NCI-H1105 treated with DMSO at 0.1 percent for 48 hours (cell line): Measurements from ENCODE around the gene HOXB5.

ENCODE experiments used
- DNase-seq: peaks from one replicate; lab custom pipeline; 2025; lab: John Stamatoyannopoulos, UW

HOXB5 gene

DNA sequence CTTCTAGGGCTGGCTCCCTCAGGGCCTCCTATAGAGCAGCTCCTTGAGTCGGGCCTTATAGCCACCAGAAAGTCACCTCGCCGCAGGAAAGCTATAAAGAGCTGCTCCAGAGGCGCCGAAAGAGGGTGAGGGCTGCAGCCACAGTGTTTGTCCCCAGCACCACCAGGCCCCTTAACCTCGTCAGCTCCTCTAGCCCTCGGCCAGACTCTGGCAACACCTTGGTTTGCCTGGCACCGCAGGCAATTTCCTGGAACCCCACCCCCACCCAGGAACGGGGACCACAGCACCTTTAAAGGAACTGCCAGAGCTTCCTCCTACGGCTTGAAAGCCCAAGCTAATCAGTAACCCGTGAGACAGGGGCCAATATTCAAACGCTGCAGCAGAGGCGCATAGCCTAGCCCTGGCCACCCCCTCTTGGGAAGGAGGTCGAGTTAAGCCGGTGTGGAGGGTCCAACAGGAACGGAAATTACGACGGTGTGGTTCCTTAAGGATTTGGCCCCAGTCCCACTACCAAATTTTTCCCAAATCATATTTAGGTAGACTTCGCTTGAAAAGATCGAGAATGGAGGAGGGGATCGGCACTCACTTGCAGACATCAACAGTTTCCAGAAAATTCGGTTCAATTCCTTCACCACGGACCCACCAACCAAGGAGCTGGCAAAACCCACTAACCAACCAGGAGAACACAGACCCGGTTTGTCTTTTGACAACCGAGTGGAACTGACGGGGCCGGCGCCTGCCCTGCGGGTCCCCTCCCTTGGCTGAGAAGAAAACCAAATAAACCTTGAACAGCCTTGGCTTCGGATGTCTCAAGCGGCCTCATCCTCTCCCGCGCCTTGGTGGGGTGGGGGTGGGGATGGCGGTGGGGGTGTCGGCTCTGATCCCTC lies 8.2 kb upstream of the HOXB5 start:
- DNase-seq: no peak

DNA sequence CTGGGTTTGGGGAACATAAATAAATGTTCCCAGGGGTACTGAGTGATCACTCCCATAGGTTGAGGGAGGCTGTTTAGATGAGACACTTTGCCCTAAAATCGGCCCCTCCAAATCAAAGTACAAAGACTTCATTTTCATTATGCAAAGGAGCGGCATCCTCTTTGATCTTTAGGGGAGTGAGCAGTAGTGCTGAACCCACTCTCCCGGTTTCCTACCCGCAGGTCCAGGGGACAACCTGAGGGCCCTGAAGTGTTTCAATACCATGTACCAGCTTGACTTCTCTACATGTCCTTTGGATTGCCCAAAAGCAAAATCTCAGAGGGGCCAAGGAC lies 7.6 kb upstream of the HOXB5 start:
- DNase-seq: no peak

DNA sequence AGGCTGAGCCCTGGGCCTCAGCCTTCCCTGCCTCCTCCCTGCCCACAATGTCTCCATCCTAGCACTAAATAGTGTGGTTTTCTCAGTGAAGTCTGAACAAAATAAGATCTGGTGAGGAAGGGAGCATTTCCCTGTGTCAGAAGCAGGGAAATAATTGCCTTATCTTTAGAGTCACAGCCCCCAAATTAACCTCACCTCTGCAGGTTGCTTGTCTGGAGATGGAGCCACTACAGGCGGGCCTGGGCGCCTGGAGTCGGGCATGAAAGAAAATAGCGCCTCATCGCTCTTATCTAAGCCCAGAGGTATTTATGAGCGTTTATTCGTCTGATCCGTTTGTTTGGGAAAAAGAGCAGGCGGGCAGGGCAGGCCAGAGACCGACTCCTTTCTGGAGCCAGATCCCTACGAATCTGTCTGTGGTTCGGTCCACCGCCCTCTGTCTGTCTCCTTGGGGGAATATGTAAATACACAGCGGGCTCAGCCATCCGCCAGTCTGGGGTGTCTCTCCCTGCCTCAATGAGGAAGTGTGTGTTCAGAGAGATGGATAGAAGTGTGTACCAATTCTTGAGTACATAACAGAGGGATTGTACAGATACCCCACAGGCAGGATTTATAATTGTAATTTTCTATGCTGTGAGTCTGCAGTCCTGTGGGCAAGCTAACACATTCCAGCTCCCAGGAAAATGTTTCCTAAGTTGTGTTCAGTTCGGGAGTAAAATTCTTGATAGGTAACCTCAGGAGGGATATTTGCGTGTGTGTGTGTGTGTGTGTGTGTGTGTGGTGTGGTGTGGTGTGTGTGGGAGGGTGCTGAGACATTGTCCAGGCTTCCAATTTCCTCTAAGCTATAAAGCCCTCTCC lies 6.9 kb upstream of the HOXB5 start:
- DNase-seq: no peak

DNA sequence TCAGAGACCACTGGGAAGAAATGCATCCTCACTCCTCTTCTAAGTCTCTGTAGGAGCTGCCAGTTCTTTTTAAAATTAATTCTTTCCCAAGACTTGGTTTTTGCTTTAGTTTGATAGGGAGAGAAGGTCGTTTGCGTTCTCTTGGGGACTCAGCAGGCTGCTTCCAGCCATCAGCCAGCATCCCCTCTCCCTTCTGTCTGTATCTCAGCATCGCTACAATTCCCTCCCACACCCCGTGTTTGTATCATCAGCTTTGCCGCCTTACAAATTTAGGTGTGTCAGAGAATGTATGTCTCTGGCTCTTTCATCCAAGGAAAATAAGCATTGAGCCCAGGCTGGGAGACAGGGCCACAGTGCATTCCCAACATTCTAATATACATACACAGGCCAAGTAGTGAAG lies 5.8 kb upstream of the HOXB5 start:
- no peak for DNase-seq

DNA sequence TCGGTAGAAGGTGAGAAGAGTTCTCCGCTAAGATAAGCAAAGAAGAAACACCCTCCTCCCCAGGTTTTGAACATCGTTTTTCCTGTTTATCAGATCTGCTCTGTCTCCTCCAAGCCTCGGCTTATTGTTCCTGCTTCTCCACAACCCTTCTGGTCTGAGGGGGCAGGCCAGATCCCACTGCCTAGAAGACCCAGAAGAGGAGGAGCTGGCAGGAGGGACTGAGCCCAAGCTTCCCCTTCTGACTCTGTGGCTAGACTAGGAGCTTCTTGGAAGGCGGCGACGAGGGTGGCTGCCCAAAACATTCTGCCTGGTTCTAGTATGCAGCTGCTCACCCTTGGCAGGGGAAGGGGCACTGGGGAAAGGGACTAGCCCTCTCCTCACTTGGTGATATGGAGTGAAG lies 5.2 kb upstream of the HOXB5 start:
- DNase-seq: no peak

DNA sequence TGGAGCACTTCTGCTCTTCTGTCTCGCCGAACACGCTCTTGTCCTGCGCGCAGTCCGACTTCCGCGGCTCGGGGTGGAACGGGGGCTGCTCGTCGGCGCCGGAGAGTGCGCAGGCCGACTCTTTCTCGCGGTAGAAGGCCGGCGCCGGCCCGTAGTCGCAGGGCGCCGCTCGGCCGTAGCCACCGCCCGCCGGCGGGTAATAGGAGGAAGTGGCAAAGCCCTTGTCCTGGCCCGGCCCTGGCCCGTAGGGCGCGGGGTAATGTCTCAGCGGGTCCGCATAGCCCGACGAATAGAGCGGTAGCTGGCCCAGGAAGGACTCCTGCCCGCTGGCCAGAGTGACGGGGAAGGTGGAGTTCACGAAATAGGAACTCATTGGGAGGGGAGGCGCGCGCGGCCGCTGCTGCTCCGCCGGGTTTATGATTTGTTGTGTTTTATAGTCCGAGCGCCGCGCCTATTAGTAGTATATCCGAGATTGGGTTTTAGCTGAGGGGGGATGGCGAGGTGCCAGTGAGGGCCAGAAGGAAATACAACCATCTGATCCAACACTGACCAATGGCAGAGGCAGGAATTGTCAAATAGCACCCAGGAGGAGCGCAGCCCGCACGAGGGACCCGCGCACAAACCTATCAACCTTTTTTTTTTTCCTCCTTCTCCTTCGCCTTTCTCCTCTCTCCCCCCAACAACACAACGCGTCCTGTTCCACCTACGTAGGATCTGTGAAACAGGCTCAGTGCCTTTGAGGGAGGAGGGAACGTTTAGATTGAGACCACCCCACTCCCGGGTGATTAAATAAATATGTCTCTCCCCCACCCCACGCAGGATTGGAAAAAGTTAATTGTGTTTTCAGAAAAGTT lies 4.4 kb upstream of the HOXB5 start:
- DNase-seq: no peak

DNA sequence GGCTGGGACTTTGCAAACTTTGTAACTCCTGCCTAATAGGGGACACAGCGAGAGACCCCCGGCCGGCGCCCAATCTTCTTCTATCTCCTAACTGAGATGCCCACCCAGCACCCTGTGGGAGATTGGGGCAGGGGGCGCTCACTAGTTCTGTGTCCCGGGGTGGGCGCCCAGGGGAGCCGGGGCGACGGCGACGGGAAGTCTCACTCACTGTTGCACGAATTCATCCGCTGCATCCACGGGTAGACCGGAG lies 3.9 kb upstream of the HOXB5 start:
- DNase-seq: no peak

DNA sequence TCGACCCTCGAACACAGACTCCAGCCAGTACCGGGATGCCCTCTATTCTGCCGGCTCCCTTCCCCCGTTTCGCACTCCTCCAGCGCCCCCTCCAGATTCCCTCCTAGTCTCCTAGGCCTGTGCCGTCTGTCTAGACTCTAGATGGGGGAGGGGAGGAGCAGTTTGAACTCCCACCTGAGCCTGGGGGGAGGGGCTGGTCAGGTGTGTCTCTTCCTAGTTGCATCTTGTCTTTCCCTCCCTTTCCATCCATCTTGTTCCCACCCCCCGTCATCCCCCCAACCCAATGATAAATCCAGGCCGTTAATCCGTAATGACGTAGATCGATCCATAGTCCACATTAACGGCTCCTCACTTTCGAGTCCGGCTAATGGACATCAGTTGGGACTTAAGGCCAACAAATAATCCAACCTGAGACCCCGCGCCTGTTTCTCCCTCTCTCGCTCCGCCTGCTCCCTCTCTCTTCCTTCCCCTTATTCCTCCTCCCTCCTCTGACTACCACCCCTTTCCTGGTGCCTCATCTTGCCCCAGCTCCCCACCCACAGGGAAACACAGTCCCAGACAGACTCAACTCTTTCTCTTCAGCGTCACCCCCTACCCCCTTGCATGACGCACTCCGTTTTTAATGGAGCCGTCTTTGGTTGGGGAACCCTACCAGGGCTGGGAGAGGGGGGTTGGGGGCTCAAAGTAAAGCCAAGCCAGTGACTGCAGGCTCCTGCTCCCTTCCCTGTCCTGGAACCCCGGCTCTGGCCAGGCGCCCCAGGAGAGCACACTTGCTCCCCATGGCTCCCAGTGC lies 3.4 kb upstream of the HOXB5 start:
- DNase-seq: no peak

DNA sequence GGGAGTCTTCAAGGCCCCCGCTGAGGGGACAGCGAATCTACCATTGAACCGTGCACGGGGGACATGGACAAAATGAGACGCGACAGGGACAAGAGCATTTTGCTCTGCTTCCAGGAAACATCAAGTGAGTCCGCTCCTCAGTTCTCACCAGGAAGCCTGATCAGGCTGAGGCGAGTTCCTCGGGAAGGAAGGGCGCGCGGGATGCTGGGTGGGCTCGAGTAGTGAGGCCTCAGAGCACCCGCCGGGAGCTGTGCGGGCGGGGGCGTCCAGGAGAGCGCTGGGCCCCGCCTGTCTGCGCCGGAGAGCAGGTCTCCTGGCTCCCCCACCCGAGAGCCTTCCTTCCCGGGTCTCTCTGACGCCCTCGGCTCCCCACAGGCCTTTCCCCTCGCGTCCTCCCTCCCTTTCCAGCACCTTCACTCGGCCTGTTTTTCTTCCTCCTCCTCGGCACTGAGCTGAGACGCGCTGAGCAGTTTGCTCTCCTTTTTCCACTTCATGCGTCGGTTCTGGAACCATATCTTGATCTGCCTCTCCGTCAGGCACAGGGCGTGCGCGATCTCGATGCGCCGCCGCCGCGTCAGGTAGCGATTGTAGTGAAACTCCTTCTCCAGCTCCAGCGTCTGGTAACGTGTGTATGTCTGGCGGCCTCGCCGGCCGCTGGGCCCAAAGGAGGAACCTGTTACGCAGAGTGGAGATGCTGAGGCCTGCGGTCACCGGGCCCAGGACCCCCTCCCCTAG lies 2.6 kb upstream of the HOXB5 start:
- no peak for DNase-seq

DNA sequence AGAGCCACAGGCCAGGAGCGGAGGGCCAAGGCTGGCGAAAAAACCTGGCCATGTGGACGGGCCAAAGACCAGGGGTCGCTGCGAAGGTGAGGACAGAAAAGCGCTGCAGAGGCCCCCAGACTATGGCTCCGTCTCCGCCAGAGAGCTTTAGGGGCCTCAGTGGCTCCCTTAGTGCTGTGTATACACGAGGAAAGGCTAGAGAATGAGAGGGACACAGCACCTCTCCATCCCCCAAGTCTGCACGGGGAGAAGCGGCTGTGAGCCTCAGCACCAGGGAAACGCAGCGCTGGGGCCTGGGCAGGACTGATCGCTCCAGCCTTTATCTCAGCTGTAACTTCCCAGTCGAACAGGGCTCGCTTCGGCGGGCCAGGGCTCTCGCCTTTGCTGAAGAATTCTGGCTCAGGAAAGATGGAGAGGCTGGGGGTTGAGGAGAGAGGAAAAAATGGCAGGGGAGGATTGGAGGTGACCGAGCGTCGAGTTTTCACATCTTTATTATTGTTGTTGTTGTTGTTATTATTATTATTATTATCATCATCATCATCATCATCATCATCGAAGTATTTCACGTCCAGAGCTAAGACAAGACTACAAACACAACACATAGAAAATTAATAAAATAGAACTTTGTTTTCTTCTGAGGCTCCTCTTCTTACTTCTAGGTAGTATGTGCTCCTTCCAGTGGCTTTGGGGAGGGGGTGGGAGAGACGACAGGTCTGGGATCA lies 1.9 kb upstream of the HOXB5 start:
- DNase-seq: no peak

DNA sequence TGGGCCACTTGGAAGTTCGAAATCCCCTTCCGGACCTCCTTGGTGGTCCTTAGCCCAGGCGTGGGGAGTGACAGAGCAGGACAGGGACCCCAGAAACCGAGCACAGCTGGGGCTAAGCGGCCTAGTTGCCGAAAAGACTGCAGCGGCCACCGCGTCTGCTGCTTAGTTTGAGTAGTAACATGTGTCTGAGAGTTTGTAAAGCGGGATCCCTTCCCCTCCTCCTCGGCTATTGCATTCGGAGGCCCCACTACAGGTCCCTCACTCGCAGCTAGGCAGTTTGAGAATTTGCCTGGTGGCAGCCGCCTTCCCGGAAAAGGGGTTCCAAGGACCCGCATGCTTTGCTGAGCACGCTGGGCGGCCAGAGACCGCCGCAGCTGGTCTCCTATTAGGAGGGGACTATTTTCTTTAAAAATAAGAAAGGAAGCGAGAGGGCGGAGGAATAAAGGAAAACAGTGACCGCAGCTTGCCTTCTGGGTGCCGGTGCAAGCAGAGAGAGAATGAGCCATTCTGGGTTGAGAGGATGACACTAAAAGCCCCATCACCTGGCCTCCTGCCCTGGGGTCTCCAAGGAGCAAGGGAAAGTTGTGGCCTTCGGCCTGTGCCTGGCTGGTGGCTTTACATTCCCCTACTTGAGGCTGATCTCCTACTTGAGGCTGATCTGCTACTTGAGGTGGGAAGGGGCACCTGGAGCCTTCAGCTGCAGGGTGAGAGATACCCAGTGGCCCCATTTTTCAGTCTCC lies 1.1 kb upstream of the HOXB5 start:
- no peak for DNase-seq

DNA sequence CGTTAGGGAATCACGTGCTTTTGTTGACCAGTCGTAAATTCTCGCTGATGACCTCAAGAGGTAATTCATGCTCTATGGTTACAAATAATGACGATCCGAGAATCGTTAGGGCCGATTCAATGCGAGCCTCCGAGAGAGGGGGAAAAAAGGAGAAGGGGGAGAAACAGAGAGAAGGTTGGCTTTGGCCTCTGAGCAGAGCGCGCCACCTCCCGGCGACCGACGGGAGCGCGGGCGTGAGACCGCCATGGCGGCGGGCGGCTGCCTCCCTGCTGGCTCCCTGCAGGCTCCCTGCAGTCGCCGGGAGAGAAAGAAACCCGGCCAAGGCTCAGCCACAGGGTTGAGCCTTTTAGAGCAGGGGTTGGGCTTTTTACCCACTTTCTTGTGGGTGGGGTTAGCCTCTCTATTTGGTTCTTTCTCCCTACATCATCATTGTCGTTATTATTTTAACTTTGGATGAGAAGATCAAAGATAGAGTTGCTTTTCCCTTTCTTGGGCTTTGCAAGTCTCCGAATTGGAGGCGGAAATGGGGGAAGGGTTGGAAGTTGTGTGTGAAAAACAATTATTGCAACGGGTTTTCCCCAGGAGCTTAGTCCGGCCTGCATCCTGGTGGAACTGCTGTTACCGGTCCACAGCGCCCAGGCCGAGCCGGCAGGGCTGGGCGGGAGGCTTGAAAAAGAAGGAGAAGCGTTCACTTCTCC lies 410 bp upstream of the HOXB5 start:
- DNase-seq: peak; percentile 77

DNA sequence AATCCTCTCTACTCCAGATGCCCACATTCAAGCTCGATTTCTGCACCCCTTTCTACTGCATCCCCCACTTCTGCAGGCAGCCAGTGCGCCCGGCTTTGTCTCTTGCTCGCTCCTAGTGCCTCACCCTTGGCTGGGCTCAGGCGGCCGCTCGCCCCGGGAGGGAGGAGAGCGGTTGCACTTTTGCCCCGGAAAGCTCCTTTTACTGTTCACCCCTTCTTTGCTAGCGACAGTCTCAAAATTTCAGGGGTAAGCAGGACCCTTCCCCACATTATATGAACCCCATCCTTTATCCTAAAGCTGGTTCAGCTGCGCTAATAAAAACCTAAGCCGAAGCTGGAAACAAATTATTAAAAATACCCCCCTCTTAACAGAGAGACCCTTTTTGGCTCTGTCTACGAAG lies 1.0 kb downstream of the HOXB5 start:
- no peak for DNase-seq

DNA sequence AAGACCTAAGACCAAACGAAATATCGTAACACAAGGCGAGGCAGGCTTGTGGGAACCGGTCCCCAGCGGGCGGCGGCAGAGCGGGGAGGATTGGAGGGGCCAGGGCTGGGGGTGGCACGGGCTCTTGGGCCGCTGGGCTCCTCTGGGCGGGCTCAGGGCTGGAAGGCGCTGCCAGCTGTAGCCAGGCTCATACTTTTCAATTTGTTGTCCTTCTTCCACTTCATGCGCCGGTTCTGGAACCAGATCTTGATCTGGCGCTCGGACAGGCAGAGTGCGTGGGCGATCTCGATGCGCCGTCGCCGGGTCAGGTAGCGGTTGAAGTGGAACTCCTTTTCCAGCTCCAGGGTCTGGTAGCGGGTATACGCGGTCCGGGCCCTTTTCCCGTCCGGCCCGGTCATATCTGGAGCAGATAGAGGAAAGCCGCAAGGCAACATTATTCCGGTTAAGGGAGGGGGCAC lies 1.5 kb downstream of the HOXB5 start:
- no peak for DNase-seq

DNA sequence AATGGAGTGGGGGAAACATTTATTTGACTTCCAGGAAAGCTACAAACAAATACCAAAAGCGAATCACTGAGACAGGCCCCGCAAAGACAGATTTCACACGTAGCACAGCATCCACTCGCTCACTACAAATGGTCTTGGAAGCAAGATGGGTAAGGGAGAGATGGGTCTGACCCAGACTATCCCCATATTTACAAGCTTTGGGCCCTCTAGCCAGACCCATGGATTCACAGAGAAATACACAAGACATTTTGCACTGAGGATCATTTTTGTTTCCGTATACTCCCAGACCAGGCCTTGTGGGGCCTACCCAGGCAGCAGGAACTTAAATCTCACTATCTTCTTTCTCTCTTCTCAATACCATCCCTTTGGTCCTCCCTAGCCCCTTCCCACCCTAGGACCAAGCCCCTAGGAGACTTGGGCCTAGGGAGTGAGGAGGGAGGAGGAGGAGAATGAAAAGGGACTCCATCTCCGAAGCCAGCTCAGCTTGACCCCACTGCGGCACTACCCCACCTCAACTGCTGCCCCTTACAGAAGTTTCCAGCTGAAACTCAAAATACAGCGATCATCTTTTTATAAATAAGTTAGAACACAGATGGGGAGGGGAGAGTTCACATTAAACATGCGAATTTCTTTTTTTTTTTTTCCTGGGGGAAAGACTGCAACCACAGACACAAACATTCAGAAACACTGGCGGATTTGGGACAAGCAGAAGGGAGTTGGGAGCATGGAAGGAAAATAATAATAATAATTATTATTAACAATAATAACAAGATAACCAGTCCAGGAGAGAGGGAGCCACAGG lies 2.1 kb downstream of the HOXB5 start:
- no peak for DNase-seq

DNA sequence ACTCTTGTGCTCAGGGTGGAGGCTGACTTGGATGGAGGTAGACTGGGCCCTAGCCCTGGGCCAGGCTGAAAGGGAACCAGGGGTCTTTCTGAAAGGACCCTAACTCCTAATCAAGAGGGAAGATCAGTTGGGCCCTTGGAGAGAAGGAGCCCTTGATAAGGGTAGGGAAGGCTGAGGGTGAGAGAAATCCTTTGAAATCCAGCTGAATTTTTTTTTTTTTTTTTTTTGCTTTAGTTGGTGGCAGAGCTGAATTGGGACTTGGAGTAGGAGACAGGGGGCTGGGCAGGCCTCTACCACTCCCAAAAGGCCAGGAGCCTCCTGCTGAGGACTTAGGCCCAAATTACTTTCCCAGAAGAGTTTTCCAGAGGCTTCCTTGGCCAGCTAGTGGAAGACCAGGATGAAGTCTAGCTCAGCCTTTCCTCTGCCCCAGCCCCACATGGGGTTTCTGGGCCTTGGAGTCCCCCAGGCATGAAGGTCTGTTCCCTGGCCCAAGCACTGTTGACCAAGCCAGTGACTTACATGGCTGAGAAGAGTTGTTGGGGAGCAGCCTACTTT lies 2.9 kb downstream of the HOXB5 start:
- DNase-seq: no peak

DNA sequence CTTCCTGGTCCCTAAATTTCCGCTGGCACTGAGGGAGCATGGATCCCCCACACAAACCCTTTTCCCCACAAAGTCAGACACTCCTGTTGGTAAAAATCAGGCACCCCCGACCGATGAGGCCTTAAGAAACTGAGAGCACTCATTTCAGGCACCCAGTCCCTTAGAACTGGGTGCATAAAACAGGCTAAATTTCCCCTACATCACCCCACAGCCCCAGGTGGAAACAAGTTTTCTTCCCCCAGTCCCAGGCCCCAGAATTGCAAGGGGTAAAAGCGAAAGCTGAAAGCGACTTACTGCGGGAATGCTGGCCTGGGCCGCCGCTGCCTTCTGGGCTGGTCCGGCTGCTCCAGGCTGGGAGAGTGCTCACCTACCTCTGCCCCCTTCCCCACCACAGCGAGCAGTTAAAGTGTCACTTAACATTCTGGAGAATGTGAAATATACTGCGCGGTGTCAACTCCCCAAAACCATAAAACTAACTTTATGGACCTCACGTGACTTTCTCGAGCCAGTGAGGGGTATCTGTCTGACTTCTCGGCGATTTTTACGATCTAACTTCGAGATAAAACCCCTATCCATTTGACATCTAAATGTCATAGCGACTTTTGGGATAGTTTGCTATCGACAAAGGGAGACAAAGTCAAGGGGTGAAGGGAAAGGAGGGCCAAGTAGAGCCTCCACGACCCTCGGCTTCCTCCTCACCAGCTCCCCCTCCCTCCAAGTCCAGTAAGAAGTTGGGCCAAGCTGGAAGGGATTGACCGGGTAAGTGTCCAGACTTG lies 3.6 kb downstream of the HOXB5 start, which contains the start of gene HOXB3:
HOXB3 (minus strand) TSS at position 411 of the 776 bp plus-strand sequence. CDS start 37,767 bp downstream, outside the sequence.
- no peak for DNase-seq
